CD14-positive monocyte (primary cell): ENCODE data around the gene CCDC88B. TPM values are rescaled to one million over a fixed set of nuclear protein-coding genes. Genes with fewer than 3 reads are reported as not detected.

Experiments
- DNase-seq, 3 donors: peaks; one replicate each; pipeline ENCODE4 v3.0.0-alpha.2; 2011 to 2022
- H2AFZ ChIP-seq: 2 replicates; pipeline ENCODE4 v1.6.0; 2012; ENCODE audit warnings: mild to moderate bottlenecking, low read depth, low read length, inconsistent platforms; ENCODE audit not compliant: insufficient read depth, poor library complexity, severe bottlenecking
- H3K27ac ChIP-seq, 2 donors: 1 replicate in 1 of 2; 2 replicates in 1 of 2; pipeline ENCODE4 v1.5.1; 2012 to 2013; ENCODE audit warnings: low read length in 2 of 2, control low read depth in 1 of 2, inconsistent platforms in 1 of 2, low read depth in 1 of 2, mild to moderate bottlenecking in 1 of 2
- H3K27me3 ChIP-seq, 2 donors: one replicate each; pipeline versions ENCODE4 v1.6.0 to v1.6.1; 2011 to 2013; ENCODE audit warnings: low read length in 2 of 2; ENCODE audit not compliant: control insufficient read depth in 2 of 2, insufficient read depth in 2 of 2
- H3K36me3 ChIP-seq, 2 donors: replicated peaks in 1 of 2; 1 replicate in 1 of 2; 2 replicates in 1 of 2; pipeline versions ENCODE4 v1.5.1 to v1.6.1; 2012 to 2013; ENCODE audit warnings: low read length in 2 of 2, control low read depth in 1 of 2, inconsistent platforms in 1 of 2, mild to moderate bottlenecking in 1 of 2; ENCODE audit not compliant: insufficient read depth in 2 of 2, control insufficient read depth in 1 of 2
- H3K4me1 ChIP-seq, 2 donors: 1 replicate in 1 of 2; 2 replicates in 1 of 2; pipeline versions ENCODE4 v1.5.1 to v1.6.1; 2012 to 2013; ENCODE audit warnings: low read length in 2 of 2, control low read depth in 1 of 2, inconsistent platforms in 1 of 2, mild to moderate bottlenecking in 1 of 2, moderate library complexity in 1 of 2; ENCODE audit not compliant: insufficient read depth in 2 of 2, control insufficient read depth in 1 of 2
- H3K4me2 ChIP-seq: replicated peaks from 2 replicates; pipeline ENCODE3; 2012; ENCODE audit warnings: low read length, moderate library complexity, mild to moderate bottlenecking; ENCODE audit not compliant: poor library complexity, severe bottlenecking; ENCODE audit errors: extremely low read depth
- H3K4me3 ChIP-seq, 3 experiments: fragments of 200-600 bp in 1 of 3; sonication (generic) in 1 of 3; replicated peaks in 1 of 3; 1 replicate in 2 of 3; 2 replicates in 1 of 3; pipeline ENCODE4 v1.5.1; 2011 to 2013; ENCODE audit warnings: low read length in 3 of 3, mild to moderate bottlenecking in 3 of 3, control low read depth in 2 of 3, low read depth in 2 of 3, inconsistent platforms in 1 of 3, moderate library complexity in 1 of 3
- H3K79me2 ChIP-seq: 2 replicates; pipeline ENCODE4 v1.6.0; 2012; ENCODE audit warnings: mild to moderate bottlenecking, control low read depth, inconsistent platforms, low read length, moderate library complexity; ENCODE audit not compliant: insufficient read depth
- H3K9ac ChIP-seq: 2 replicates; pipeline ENCODE4 v1.6.0; 2017; ENCODE audit warnings: low read length, mild to moderate bottlenecking; ENCODE audit not compliant: insufficient read depth, poor library complexity, severe bottlenecking
- H3K9me3 ChIP-seq, 2 donors: replicated peaks in 1 of 2; 1 replicate in 1 of 2; 2 replicates in 1 of 2; pipeline versions ENCODE4 v1.5.1 to v1.6.1; 2012 to 2013; ENCODE audit warnings: low read length in 2 of 2, control low read depth in 1 of 2; ENCODE audit not compliant: control insufficient read depth in 1 of 2, insufficient read depth in 1 of 2
- H4K20me1 ChIP-seq: 2 replicates; pipeline ENCODE4 v1.6.0; 2012; ENCODE audit warnings: mild to moderate bottlenecking, low read length, control low read depth, moderate library complexity; ENCODE audit not compliant: insufficient read depth
- H3K27ac Mint-ChIP-seq, 7 donors: one replicate each; pipeline ENCODE4 v1.8.0; 2020; ENCODE audit warnings: mild to moderate bottlenecking in 7 of 7, mixed read lengths in 7 of 7, moderate library complexity in 6 of 7, inconsistent platforms in 2 of 7
- H3K27me3 Mint-ChIP-seq, 3 donors: one replicate each; pipeline ENCODE4 v1.8.0; 2021 to 2022; ENCODE audit warnings: low read depth in 3 of 3, mild to moderate bottlenecking in 3 of 3, mixed read lengths in 3 of 3, moderate library complexity in 3 of 3, inconsistent platforms in 1 of 3
- H3K36me3 Mint-ChIP-seq, 2 donors: one replicate each; pipeline ENCODE4 v1.8.0; 2020; ENCODE audit warnings: mixed read lengths in 2 of 2, inconsistent platforms in 1 of 2, mild to moderate bottlenecking in 1 of 2
- H3K4me1 Mint-ChIP-seq: one replicate; pipeline ENCODE4 v1.8.0; 2020; ENCODE audit warnings: mild to moderate bottlenecking, mixed read lengths
- H3K4me3 Mint-ChIP-seq, 2 donors: one replicate each; pipeline ENCODE4 v1.8.0; 2020; ENCODE audit warnings: mild to moderate bottlenecking in 2 of 2, mixed read lengths in 2 of 2, moderate library complexity in 1 of 2
- H3K9me3 Mint-ChIP-seq, 7 donors: one replicate each; pipeline ENCODE4 v1.8.0; 2020 to 2022; ENCODE audit warnings: mixed read lengths in 7 of 7, mild to moderate bottlenecking in 6 of 7, moderate library complexity in 6 of 7, inconsistent platforms in 2 of 7
- CTCF ChIP-seq: fragments of 200-600 bp; IDR thresholded peaks from one replicate; pipeline ENCODE4 v1.8.0; 2022; ENCODE audit warnings: antibody characterized with exemption, mild to moderate bottlenecking
- WGBS: methylation state at CpG from one replicate; pipeline ENCODE4 v1.1.5; 2013; ENCODE audit warnings: missing lambda C conversion rate; ENCODE audit not compliant: insufficient coverage; 5-methylcytosine and 5-hydroxymethylcytosine counted together
- intact Hi-C, 2 donors: fragments of 100-400 bp; cut with micrococcal nuclease; formaldehyde crosslinking; loops; one replicate each; pipeline versions ENCODE4 v1.15.0 to v1.15.1; 2023
- polyA plus RNA-seq, 3 donors: library from polyadenylated mRNA; depleted of rRNA in 1 of 3; unstranded in 2 of 3; stranded (reverse) in 1 of 3; fragments of 300-500 nt in 2 of 3; fragments of >200 nt in 1 of 3; fragmentation: Illumina TruSeq in 2 of 3; gene quantifications; 1 replicate in 2 of 3; 2 replicates in 1 of 3; pipeline ENCODE4 v1.2.3, GENCODE V29; 2012 to 2021

CCDC88B gene
- polyA plus RNA-seq, 3 donors, result 8.2 to 215 (median 18.9) TPM

- Histone ChIP-seq H3K27ac (no peak overlapping the region), H3K4me2 (no peak overlapping the region), H3K36me3 (peaks cover 62 to 81% of the 10 kb centered on the region in 2 donors), H2AFZ (no peak overlapping the region), H3K27me3 (no peaks in the 10 kb centered on the region), H4K20me1 (peaks cover 86% of the 10 kb centered on the region), H3K4me3 (no peak overlapping the region), H3K9me3 (no peaks in the 10 kb centered on the region), H3K79me2 (no peaks in the 10 kb centered on the region), H3K4me1 (peaks cover 23 to 31% of the 10 kb centered on the region in 2 donors), H3K9ac (no peak overlapping the region)
- no peak for TF ChIP-seq CTCF
- Mint-ChIP-seq H3K36me3 (peaks cover 38 to 80% of the 10 kb centered on the region in 2 donors), H3K9me3 (peaks cover 0 to 1% (median 0%) of the 10 kb centered on the region in 7 donors), H3K4me1 (peaks cover 20% of the 10 kb centered on the region), H3K4me3 (no peak overlapping the region), H3K27ac (peak overlapping the region in 1 of 7 donors; percentile 40), H3K27me3 (no peaks in the 10 kb centered on the region)
- intact Hi-C loops, result no loop called here
- no peak for DNase-seq
- WGBS, result 95% methylated on average over 26 of the region's 34 CpGs
Observed at GRCh38 chr11:64352995-64353714, 13.2 kb downstream of the CCDC88B start.

DNA sequence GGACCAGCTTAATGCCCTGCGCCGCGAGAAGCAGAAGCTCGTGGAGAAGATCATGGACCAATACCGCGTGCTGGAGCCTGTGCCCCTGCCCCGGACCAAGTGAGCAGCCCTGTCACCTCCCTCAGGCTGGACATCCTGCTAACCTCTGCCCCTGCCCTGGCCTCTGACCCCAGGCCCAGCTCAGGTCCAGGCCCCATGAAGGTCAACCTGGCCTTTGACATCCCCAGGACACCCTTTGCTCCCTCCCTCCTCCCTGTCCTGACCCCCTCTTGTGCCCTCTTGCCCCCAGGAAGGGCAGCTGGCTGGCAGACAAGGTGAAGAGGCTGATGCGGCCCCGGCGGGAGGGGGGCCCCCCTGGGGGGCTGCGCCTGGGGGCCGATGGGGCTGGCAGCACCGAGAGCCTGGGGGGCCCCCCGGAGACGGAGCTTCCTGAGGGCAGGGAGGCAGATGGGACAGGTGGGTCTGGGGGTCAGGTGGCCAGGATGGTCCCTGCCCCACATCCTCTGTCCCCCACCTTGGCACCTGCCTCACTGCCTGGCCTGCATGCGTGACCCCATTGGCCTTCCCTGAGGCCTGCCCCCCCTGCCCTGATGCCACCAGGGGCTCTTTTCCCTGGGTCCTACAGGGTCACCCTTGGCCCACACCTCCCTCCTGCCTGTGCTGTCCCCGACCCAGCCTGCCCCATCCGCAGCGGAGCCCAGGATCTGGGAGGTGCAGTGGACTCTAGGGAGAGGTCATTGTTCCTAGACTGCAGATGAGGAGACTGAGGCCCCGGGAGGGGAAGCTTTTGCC, 13.9 kb downstream of the CCDC88B start:
- peaks cover 55 to 74% of the 10 kb centered on the region in 2 donors for H3K36me3 ChIP-seq
- peaks cover 36 to 72% of the 10 kb centered on the region in 2 donors for H3K36me3 Mint-ChIP-seq
- H3K4me3 Mint-ChIP-seq, result no peak overlapping the region
- H3K4me1 ChIP-seq, result peaks cover 29 to 38% of the 10 kb centered on the region in 2 donors
- H3K9me3 ChIP-seq, result no peaks in the 10 kb centered on the region
- H3K4me2 ChIP-seq, result no peak overlapping the region
- peaks cover 7% of the 10 kb centered on the region for H3K79me2 ChIP-seq
- H3K27me3 ChIP-seq, result no peaks in the 10 kb centered on the region
- TF ChIP-seq CTCF, result no peak
- no peak overlapping the region for H3K9ac ChIP-seq
- peaks cover 83% of the 10 kb centered on the region for H4K20me1 ChIP-seq
- H3K27me3 Mint-ChIP-seq, result no peaks in the 10 kb centered on the region
- 86% methylated on average over 11 of the region's 20 CpGs for WGBS
- H3K27ac ChIP-seq, result no peak overlapping the region
- peak overlapping the region in 1 of 7 donors; percentile 40 for H3K27ac Mint-ChIP-seq
- DNase-seq, result no peak
- H3K4me3 ChIP-seq, result no peak overlapping the region
- H3K9me3 Mint-ChIP-seq, result no peaks in the 10 kb centered on the region
- H2AFZ ChIP-seq, result no peak overlapping the region
- peaks cover 25% of the 10 kb centered on the region for H3K4me1 Mint-ChIP-seq
- intact Hi-C loops, result no loop called here
